Regular cardiac myocyte (primary cell): Measurements from ENCODE around the gene ACKR4. TPM values are rescaled to one million over a fixed set of nuclear protein-coding genes. Genes with fewer than 3 reads are reported as not detected.

Experiments used
- total RNA-seq: library from RNA; depleted of rRNA; stranded (reverse); fragments of >200 nt; gene quantifications from 2 replicates; pipeline ENCODE4 v1.2.3, GENCODE V29; 2014

The ACKR4 gene
- total RNA-seq, result 0.96 and 6.8 TPM in 2 replicates

GRCh38 chr3:132596816-132597433, at the start of gene ACKR4:
ACKR4 (plus strand) TSS chr3:132597270; CDS start chr3:132600398, 3,128 bp downstream.

Other genes with a start within 250 kb of the ACKR4 start
- 59.6 and 62.3 TPM in 2 replicates for gene DNAJC13, start 179.8 kb upstream of the ACKR4 start, total RNA-seq
- 29.9 and 58.3 TPM in 2 replicates for gene ACAD11, start 62.5 kb downstream of the ACKR4 start, total RNA-seq
- 45.1 and 54.6 TPM in 2 replicates for gene UBA5, start 63.1 kb downstream of the ACKR4 start, total RNA-seq
- gene NPHP3, start 125.1 kb downstream of the ACKR4 start, total RNA-seq, result 25.4 and 26.6 TPM in 2 replicates